ENCODE measurements around the gene MYH9.

The MYH9 gene

DNA sequence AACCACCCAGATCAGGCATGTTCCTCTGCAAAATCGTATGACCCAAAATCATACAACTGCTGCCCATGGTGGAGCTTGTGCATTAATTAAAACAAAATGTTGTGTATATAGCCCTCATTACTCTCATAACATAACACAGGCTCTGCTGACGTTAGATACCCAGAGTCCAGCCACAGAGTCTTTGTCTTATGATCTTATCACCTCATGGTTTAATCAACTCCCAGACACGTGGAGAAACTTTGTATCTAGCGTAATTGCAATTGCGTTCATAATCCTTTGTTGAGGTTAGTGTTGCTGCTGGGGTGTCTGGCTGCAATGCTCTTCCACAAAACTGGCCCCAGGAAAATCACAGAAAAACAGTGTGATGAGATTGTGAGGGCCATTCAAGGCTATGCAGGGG is 139.8 kb downstream of the MYH9 start:
- DNase-seq (ENCODE audit: low read depth, low spot score) = no peak

DNA sequence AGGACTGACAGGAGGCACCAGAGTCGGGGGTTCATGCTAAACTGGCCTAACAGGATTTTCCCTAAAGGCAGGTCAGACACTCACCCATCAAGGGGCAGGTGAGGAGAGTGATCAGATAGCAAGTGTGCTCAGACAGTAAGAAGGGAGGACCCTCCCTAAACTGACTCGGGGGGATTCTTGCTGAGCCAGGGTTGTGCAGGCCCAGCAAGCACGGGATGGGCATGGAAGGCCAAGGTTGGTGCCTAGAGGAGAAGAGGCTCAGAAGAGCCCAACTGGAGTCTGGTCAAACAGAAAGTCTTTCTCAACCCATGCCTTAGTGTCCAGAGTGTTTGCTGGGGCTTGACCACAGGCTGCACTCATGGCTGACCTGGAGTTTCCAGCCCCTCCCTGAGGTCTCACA is 141.0 kb downstream of the MYH9 start:
- DNase-seq (ENCODE audit: low read depth, low spot score) = no peak

DNA sequence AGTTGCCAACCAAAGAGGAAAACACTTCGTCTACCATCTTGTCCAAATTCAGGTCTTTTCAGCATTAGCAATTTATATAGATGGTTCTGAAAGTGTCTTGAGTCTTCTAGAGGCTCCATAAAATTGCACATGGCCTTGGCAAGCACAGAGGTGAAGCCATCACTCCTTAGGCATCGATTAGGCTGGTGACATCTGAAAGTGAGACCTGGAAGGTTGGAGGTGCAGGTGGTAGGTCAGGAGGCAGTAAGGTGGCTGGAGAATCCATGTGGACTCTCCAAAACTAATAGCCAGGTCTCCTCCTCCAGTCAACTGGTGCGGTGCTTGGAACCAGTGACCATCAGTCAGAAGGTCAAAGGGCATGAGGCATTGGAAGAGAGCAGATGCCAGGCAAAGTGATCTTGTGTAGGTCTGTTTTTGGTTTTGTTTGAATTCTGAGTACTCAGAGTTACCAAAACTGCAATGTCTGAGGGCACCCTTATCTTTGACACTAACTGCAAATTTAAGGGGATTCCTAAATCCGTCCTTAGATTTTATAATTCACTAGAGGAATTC is 141.9 kb downstream of the MYH9 start:
- DNase-seq (ENCODE audit: low read depth, low spot score) = no peak

DNA sequence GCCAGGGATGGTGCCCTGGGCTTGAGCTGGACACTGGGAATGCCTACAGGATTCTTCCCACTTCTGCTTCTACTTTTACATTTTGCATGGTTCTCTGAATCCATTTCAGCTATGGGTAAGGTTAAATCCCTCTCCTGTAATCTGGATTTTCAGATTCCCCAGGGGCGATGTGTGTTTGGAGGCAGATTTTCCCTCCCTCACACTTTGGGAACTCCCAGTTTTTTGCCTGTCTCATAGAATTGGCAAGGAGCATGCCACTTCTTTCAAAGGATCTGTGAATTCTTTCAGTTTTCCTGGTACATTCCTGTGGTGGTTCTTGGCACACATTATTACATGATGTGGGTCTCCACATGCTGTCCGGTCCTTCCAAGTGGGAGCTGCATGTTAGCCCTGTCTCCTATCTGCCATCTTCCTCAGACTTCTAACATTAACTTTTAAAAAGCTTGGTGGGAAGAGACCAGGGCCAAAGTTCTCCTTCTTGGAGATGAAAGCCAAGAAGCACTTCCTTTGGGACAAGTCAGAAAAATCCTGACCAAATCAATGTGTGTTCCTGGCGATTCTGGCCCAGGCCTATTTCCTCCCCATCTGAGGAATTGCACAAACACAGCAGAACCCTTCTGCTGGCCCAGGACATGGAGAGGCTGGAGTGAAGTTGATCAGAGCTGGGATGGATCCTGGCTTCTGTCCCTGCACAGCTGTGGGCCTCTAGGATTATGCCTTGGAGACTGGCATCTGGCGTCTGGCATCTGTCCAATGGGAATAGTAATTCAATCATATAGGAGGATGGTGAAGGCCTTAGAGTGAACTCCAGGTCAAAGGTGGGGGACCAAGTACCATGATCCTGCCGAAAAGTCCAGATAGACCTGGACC is 143.0 kb downstream of the MYH9 start:
- DNase-seq (ENCODE audit: low read depth, low spot score) = no peak

DNA sequence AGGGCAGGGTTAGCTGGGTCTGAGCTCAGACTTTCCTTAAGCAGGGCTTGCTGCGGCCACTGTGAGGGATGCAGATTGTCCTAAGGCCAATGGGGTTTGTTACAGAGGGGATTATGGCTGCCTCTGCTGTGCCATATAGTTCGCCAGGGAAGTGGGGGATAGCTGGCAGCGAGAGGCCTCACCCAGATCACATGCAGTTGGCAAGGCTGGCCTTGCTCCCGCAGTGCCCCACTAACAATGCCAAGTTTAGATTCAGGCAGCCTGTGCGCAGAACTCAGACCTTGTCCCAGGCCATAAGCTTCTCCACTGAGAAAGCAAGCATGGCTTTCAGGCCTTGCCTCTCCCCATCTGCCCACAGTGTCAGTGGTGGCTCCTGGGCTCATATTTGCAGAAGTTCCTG is 143.8 kb downstream of the MYH9 start:
- no peak for DNase-seq (ENCODE audit: low read depth, low spot score)

DNA sequence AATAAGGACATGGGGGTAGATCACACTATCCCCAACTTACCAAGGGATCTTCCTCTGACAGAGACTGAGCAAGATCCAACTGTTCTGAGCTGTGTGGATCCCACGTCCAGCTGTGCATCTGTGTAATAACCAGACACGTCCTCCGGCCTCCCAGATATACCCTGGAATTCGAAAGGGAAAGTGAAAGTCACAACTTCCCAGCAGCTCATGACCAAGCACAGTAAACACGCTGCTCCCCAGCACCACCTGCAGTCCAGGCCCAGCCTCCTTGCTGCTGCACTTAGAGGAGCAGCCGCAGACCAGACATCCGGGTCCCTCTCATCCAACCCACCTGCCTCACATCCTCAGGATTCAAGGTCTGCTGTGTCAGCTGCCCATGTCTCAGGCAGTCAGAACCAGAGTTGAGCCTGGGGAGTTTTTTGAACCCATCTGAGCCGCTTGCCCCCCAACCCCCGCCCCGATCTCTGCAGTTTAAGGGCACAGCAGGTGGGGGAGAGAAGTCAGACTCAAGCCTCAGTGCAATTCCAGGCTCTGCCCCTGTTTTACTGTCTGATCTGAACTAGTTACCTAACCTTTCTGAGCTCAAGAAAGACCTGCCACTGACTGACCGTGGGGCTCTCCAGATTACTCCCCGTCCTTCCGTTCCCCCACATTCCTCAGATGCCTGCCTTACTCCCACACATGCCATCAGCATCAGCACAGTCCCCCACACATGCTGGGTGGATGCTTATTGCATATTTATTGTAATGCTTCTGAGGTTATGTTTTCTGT is 148.2 kb downstream of the MYH9 start, which contains the start of gene APOL2:
TSS of gene APOL2 (minus strand) at position 127 of the 771 bp plus-strand sequence. CDS start 6,365 bp downstream, outside the sequence.
- peak; percentile 85 for DNase-seq (ENCODE audit: low read depth, low spot score)

DNA sequence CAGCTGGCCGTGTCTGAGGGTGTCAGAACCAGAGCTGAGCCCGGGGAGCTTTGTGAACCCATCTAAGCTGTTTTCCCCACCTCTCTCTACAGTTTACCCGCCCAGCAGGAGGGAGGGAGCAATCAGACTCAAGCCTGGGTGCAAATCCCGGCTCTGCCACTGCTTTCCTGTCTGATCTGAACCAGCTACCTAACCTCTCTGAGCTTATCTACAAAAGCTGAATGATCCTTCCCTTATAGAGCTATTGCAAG is 148.7 kb downstream of the MYH9 start:
- DNase-seq (ENCODE audit: low read depth, low spot score) = no peak

DNA sequence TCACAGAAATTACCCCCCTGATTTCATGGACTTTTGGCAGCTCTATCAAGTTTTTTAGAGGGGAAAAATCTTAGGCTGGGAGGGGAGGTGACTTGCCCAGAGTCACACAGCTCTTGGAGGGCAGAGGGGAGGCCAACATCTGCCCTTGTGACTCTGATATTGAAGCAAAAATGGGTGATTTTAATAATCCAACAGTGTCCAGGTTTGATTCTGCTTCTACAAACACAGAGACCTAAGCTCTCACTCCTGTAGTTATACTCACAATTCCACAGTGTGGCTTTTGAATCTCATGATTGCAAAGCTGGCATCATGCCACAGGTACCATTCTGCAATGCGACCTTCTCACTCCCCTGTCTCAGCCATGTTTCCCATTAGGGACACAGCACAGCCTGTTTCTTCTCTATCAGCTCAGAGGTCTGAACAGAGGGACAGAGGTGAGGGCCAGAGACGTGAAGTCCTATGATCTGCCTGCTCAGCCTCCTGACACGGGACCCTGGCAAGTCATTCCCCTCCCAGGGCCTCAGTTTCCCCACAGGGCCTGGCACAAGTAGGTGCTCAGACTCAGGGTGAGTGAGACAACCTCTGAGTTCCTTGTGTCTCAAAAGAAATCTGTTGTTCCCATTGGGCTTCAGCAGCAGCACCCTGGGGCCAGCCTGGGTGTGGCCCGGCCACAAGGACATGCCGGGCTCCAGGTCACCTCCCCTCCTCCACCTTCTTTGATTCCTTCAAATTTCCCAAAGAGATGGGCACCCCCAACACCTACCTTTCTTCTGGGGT is 149.2 kb downstream of the MYH9 start:
- no peak for DNase-seq (ENCODE audit: low read depth, low spot score)

DNA sequence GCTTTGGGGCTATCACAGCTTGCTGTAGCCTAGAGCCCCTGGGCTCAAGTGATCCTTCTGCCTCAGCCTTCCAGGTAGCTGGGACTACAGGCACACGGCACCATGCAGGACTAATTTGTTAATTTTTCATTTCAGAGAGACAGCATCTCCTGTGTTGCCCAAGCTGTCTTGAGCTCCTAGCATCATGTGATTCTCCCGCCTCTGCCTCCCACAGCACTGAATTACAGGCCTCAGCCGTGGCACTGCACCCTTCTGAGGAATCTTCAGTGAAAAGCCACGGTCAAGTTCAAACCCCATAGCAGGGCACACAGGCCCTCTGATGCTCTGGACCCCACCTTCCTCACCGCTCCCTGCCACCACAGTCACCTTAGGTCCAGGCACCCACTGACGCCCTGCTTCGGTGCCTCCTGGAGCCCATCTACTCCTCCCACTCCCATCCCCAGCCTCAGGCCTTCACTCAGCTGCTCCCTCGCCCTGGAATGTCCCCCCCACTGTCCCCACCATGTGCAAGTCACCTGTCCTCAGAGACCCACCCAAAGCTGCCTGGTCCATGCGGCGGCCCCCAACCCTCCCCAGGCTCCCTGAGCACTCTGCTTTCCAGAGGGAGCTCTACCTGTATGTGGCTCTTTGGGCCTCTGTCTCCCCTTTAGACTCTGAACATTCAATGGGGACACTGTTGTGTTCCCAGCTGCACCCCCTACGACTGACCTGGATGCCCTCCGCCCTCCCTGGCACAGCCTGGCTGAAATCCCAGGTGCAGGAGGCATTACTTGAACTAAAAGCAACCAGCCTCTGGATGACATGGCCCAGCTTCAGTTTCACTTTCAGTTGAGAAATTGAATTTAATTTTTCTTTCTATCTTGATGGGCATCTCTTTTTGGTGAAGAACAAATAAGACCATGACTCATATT is 150.1 kb downstream of the MYH9 start:
- DNase-seq (ENCODE audit: low read depth, low spot score) = no peak

DNA sequence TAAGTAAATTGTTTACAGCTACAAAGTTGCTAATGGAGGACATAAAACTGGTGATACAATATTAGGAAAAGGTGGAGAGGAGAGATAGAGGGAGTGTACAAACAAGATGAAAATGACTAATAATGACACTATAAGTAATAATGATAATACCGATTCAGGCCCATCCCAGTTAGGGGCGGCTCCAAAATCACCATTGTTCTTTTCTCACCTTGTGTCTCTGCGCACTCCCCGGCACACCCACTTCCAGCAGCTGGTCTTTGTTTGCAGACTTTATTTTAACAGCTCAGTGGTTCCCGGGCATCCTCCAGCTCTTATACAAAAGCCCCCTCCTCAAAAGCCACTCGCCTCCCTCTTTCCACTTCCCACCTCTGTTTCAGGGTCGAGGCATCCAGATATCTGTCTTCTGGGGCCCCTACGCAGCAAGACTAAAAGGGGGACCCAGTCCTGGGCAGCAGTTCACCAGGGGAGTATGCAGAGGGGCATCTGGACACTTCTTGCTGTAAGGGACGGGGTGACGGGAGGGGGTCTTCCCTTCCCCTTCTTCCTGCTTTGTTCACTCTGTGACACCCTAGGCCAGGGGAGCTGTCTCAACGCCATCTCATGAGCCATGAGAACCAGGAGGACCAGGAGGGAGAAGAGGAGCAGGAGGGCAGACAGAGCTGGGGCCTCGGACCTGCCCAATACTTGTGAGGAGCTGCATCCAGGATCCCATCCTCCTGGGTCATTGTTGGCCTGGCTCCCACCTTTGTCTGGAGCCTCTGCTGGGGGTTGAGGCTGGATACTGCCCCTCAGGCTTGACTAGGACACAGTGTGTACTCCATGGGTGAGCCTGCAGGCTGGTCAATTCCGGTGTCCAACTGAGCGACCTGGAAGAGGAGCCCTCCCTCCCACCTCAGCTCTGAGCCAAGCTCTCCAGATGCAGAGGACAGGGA is 151.1 kb downstream of the MYH9 start:
- DNase-seq (ENCODE audit: low read depth, low spot score) = no peak

DNA sequence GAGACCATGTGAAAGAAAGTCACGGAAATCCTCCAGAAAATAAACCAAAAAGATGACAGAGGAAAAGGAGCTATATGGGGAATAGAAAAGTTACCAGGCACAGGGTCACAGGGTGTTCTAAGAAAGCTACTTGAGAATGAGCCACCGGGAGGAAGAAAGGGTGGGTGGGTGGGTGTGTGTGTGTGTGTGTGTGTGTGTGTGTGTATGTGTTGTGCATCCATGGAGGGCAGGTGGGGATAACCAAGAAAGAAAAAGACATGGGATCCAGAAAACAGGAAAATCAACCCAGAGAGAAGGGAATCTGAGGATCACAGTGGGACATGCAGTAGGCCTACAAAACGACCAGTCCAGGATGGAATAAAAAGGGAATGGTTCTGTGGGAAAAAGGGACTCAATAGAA is 152.2 kb downstream of the MYH9 start:
- DNase-seq (ENCODE audit: low read depth, low spot score) = no peak

DNA sequence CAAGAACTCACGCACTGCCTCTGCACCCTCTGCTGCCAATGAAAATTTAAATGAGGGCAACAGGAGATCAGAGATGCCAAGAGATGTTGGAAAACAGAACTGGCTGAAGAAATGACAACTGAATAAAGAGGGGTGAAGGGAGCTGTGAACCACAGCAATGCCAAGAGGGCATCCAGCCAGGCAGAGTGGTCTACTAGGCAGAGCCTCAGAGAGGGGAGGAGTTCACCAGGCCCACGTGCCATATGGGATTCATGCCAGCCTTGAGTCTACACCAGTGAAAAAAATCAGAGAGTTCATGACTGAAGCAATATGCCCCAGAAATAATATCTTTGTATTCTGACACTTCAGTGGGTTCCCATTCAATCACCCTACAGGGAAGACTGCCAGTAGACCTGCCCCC is 152.8 kb downstream of the MYH9 start:
- DNase-seq (ENCODE audit: low read depth, low spot score) = no peak

DNA sequence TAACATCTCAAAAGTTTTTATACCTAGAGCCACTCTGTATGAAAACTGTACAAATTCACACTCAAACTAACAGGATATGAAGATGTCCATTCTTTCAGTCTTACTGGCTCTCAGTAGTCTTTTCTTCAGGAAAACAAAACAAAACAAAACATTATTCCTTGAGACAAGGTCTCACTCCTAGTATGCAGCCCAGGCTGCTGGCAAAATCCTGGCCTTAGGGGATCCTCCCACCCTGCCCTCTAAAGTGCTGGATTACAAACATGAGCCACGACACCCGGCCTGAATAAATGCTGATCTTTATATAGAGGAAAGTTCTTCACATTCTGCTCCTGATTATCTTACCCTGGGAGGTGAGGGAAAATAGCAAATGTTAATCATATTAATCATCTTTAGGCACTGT is 153.6 kb downstream of the MYH9 start:
- DNase-seq (ENCODE audit: low read depth, low spot score) = no peak

DNA sequence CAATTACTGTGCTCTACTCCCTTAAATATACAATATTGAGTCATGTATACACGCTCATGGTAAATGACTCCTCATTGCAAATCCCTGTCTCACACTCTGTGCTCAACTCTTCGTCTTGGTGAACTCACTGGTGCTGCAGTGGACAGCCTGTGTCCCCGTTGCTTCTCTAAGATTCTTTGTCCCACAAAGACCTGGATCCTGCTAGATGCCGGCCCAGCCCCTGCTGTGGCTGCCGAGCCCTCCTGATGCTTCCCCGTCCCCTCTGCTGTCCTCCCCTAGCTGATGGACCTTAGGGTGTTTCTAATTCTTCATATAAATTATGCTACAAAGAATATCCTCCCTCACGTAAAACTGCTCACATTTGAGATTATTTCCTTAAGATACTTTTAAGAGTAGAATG is 154.0 kb downstream of the MYH9 start:
- no peak for DNase-seq (ENCODE audit: low read depth, low spot score)

DNA sequence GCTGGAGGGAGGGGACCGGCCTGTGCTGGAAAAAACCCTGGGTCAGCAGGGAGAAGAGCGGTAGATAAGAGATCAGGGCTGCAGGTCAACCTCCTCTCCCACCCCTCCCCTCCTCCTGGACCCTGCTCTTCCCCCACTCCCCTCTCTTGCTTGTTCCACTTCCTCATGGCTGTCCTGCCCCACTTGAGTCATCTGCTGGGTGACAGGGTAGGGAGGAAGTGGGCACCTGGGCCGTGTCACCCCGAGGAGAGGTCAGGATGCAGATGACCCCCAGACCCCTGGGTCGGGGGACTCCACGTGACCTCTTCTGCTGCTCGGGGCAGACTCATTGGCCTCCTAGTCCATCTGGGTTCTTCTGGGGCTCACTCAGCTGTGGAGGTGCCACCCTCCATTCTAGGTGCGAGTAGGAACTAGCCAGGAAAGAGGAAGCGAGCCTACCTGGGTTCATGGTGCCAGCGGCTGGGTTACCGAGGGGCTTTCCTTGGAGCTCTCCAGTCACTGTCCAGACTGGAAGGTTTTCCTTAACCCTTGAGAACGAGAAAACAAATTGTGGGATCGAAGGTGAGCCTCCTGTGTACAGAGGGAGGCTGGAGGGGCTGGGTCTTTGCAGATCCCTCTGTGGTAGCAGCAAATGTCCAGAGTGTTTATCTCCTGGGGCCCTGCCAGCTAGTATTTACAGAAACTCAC is 154.9 kb downstream of the MYH9 start:
- no peak for DNase-seq (ENCODE audit: low read depth, low spot score)
